ENCODE results near the gene CH25H.

The CH25H gene

GRCh38 chr10:89207181-89207800, at the start of gene CH25H:
Gene CH25H (minus strand): TSS chr10:89207317. CDS start chr10:89207292, 25 bp downstream.
- TF ChIP-seq TEAD4 (IDR thresholded peaks at IDR 0.05) (no peak), TCF12 (IDR thresholded peaks at IDR 0.05; ENCODE audit: low read depth) (no peak), RAD21 (IDR thresholded peaks at IDR 0.05; ENCODE audit: low read depth) (no peak), EGR1 (IDR thresholded peaks at IDR 0.05) (no peak), NFIC (IDR thresholded peaks at IDR 0.05) (no peak), CREB1 (IDR thresholded peaks at IDR 0.05; ENCODE audit: low read depth) (no peak), ZBTB7A (IDR thresholded peaks at IDR 0.05; ENCODE audit: low read depth) (no peak), FOXM1 (IDR thresholded peaks at IDR 0.05; ENCODE audit: borderline replicate concordance, low read depth) (no peak), REST (IDR thresholded peaks at IDR 0.05; ENCODE audit: low read depth) (no peak), YY1 (IDR thresholded peaks at IDR 0.05; ENCODE audit: low read depth) (no peak), EP300 (IDR thresholded peaks at IDR 0.05; ENCODE audit: borderline replicate concordance) (no peak), USF1 (IDR thresholded peaks at IDR 0.05) (no peak), MAX (IDR thresholded peaks at IDR 0.05) (no peak; the same call in 1 of the 2 replicates), CEBPB (IDR thresholded peaks at IDR 0.05) (no peak), TAF1 (IDR thresholded peaks at IDR 0.05; ENCODE audit: low read depth) (no peak)

GRCh38 chr10:89256340-89256739, 49.2 kb upstream of the CH25H start:
- TF ChIP-seq CEBPB (IDR thresholded peaks at IDR 0.05) (no peak), MAX (IDR thresholded peaks at IDR 0.05) (no peak), YY1 (IDR thresholded peaks at IDR 0.05; ENCODE audit: low read depth) (no peak), EGR1 (IDR thresholded peaks at IDR 0.05) (no peak)

- no peak for TF ChIP-seq CREB1 (IDR thresholded peaks at IDR 0.05; ENCODE audit: low read depth)
- TF ChIP-seq TEAD4 (IDR thresholded peaks at IDR 0.05), result no peak
- no peak for TF ChIP-seq MAX (IDR thresholded peaks at IDR 0.05)
- no peak for TF ChIP-seq TCF12 (IDR thresholded peaks at IDR 0.05; ENCODE audit: low read depth)
- no peak for TF ChIP-seq ZBTB7A (IDR thresholded peaks at IDR 0.05; ENCODE audit: low read depth)
- no peak for TF ChIP-seq YY1 (IDR thresholded peaks at IDR 0.05; ENCODE audit: low read depth)
- no peak for TF ChIP-seq RAD21 (IDR thresholded peaks at IDR 0.05; ENCODE audit: low read depth)
- no peak for TF ChIP-seq EP300 (IDR thresholded peaks at IDR 0.05; ENCODE audit: borderline replicate concordance)
- TF ChIP-seq CEBPB (IDR thresholded peaks at IDR 0.05), result no peak
- TF ChIP-seq REST (IDR thresholded peaks at IDR 0.05; ENCODE audit: low read depth), result no peak
- TF ChIP-seq NFIC (IDR thresholded peaks at IDR 0.05), result no peak
- no peak for TF ChIP-seq EGR1 (IDR thresholded peaks at IDR 0.05)
- TF ChIP-seq USF1 (IDR thresholded peaks at IDR 0.05), result no peak
- TF ChIP-seq TAF1 (IDR thresholded peaks at IDR 0.05; ENCODE audit: low read depth), result no peak
- no peak for TF ChIP-seq FOXM1 (IDR thresholded peaks at IDR 0.05; ENCODE audit: borderline replicate concordance, low read depth)
Observed at GRCh38 chr10:89255793-89256192, 48.7 kb upstream of the CH25H start.

GRCh38 chr10:89252225-89252585, 45.1 kb upstream of the CH25H start:
- TF ChIP-seq ZBTB7A (IDR thresholded peaks at IDR 0.05; ENCODE audit: low read depth), result no peak
- TF ChIP-seq TAF1 (IDR thresholded peaks at IDR 0.05; ENCODE audit: low read depth), result no peak
- TF ChIP-seq REST (IDR thresholded peaks at IDR 0.05; ENCODE audit: low read depth), result no peak
- TF ChIP-seq TEAD4 (IDR thresholded peaks at IDR 0.05), result no peak
- no peak for TF ChIP-seq USF1 (IDR thresholded peaks at IDR 0.05)
- TF ChIP-seq TCF12 (IDR thresholded peaks at IDR 0.05; ENCODE audit: low read depth), result no peak
- no peak for TF ChIP-seq CEBPB (IDR thresholded peaks at IDR 0.05)
- TF ChIP-seq RAD21 (IDR thresholded peaks at IDR 0.05; ENCODE audit: low read depth), result no peak
- no peak for TF ChIP-seq CREB1 (IDR thresholded peaks at IDR 0.05; ENCODE audit: low read depth)
- TF ChIP-seq EP300 (IDR thresholded peaks at IDR 0.05; ENCODE audit: borderline replicate concordance), result no peak
- no peak for TF ChIP-seq EGR1 (IDR thresholded peaks at IDR 0.05)
- TF ChIP-seq YY1 (IDR thresholded peaks at IDR 0.05; ENCODE audit: low read depth), result no peak
- TF ChIP-seq MAX (IDR thresholded peaks at IDR 0.05), result no peak
